ENCODE data around the gene TTF2.

DNA sequence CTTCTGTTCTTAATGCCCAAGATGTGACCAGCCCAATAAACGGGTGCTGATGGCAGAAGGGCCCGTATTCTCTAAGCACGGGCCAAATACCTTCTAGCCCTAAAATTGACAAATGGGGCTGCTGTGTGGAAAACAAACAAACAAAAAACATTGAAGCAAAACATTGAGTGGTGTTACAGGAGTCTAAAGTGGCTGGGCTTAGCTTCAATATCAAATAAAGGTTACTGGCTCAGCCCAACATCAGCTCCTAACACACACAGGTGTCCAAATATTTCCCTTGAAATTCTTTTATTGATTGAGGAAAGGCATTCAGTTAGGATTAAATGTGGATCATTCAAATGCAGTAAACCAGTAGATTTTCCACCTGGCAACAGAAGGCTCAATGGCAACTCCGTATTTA is 13.3 kb upstream of the TTF2 start:
- TF ChIP-seq CTCF (conservative IDR thresholded peaks at IDR 0.05) (no peak), ZFX (IDR thresholded peaks at IDR 0.05) (no peak)
